HG03565 (cell line): Measurements from ENCODE around the gene COL25A1.
"Not testable (repeated sequence)": the region's sequence is repeated elsewhere in the genome, so short reads cannot be mapped to it uniquely, and the experiment has no call there.

Experiments
- ATAC-seq: cut with Tn5 transposase; IDR thresholded peaks from one replicate; pipeline ENCODE4 v1.9.1; 2021; ENCODE audit warnings: mild to moderate bottlenecking, moderate library complexity; ENCODE audit not compliant: unreplicated experiment

The COL25A1 gene

GRCh38 chr4:109174224-109174953 lies 128.1 kb downstream of the COL25A1 start:
- ATAC-seq: no peak

DNA sequence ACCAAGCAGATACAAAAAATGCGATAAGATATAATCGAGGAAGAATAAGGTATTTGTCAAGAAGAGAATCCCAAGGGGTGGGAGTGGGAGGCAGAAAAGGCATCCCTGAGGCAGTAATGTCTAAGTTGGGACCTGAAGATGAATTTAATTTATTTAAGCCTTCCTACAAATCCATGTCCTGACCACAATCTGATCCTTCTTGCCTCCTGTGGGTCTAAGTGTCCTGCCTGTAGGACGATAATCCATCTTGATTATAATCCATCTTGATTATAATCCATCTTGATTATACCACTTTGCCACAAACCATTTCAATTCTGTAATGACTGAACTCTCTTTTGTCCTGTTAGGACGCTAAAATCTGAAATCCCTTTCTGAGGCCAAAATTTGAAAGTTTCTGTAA lies 130.2 kb downstream of the COL25A1 start:
- no peak for ATAC-seq

GRCh38 chr4:109171070-109171469 lies 131.4 kb downstream of the COL25A1 start:
- no peak for ATAC-seq

- ATAC-seq: no peak
These were observed 133.3 kb downstream of the COL25A1 start for GRCh38 chr4:109169170-109169569.

DNA sequence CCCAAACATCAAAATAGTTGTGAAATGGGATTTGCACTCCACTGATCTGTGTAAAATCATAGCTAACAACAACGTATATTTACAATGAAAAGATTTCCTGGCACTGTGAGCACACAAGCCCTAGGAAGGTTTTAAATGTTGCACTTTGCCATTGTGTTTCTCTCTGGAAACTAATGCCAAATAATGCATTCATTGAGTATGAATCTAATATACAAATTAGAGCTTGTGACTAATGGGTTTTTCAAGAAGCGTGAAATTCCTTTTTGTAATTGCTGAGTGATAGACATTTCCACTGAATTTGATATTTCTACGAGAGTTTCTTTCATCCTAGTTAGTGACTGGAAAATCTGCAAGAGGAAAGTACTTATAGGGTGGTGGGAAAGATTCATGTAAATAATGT lies 135.9 kb downstream of the COL25A1 start:
- ATAC-seq: no peak

DNA sequence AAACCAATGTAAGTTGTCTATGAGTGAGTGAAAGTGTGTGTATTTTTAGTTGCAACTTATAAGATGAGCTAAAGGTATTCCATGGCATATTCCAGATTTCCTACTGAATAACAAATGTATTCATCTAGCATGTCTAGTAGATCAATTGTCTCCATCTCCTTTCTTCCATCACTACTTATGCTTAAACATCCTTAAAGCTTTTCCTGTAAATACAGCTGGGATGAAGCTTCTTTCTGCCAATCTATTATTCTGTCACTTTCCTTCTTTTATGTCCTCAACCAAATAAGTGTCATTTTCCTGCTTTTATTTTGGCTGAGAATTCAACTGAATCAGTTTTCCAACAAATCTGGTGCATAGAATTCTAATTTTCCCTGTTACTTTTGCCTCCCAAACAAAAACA lies 136.3 kb downstream of the COL25A1 start:
- ATAC-seq: no peak

GRCh38 chr4:109164011-109164410 lies 138.4 kb downstream of the COL25A1 start:
- no peak for ATAC-seq

DNA sequence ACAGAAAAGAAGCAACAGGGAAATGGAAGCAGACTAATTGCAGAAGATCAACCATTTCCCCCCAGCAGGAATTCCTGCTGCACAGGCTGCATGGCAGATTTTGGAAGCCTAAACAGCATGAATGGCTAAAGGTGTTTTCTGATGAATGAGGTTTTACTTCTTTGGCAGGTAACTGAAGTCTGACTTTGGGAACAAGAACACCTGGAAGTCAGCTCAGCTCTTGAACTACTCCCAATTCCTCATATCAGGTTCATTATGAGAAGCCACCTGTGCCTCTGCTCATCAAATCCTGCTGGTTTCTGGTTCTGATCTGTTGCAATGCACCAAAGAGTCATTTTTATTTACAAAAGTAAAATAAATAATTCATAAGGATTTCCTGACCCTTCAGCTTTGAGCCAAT lies 139.0 kb downstream of the COL25A1 start:
- no peak for ATAC-seq

- no peak for ATAC-seq
These were observed 139.7 kb downstream of the COL25A1 start for GRCh38 chr4:109162759-109163158.

GRCh38 chr4:109160494-109160893 lies 142.0 kb downstream of the COL25A1 start:
- ATAC-seq: no peak

GRCh38 chr4:109157696-109158095 lies 144.8 kb downstream of the COL25A1 start:
- ATAC-seq: no peak

DNA sequence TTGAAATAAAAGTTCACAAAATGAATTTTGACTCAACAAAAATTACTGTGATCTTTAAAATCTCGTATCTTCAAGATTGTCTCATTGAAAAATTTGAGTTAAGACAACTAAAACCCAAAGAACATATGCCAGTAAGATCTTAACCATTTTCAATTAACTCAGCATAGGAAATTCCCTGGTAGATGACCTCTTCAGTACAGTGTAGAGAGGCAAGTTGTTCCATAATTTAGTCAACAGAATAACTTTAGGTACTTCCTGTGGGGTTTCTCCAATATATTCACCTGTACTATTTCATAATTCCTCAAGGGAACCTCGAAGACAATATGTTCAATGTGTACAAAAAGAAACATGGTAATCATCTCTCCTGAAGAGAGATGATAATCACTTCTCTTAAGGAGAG lies 145.3 kb downstream of the COL25A1 start:
- ATAC-seq: no peak

DNA sequence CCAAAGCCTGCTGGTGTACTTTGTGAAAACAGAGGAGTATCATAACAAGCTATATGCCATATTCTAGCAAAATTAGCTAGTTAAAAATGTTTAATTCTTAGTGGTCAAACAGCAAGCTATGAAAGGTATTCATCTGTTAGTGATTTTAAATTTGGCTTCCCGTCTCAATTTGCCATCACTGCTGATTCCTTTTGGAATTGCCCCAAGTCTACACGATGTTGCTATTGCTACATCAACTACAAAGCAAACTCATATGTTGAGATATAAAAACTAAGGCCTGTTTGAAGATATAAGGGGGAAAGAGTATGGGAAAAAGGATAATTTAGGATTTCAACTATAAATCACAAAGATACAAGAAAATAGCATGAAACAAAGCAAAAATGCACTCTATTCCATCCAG lies 146.1 kb downstream of the COL25A1 start:
- ATAC-seq: no peak

- ATAC-seq: no peak
These were observed 146.7 kb downstream of the COL25A1 start for GRCh38 chr4:109155682-109156283.

GRCh38 chr4:109155084-109155483 lies 147.4 kb downstream of the COL25A1 start:
- ATAC-seq: no peak

DNA sequence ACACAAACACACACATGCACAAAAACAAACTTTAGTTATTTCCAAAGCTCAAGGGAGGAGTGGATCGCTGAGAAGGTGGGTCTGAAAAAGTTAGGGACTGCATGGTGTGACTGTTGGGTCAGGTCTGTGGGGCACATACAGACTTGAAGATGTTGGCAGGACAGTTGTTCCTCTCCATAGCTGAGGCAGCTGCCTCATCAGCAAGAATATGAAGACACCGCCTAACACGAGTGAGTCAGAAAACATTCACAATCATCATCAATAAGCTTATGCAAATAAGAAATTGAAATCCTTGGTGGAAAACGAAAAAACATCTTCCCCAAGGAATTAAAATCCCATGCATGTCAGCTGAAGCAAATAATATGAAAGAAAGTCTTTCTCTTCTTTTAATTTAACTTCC lies 148.0 kb downstream of the COL25A1 start:
- ATAC-seq: no peak

DNA sequence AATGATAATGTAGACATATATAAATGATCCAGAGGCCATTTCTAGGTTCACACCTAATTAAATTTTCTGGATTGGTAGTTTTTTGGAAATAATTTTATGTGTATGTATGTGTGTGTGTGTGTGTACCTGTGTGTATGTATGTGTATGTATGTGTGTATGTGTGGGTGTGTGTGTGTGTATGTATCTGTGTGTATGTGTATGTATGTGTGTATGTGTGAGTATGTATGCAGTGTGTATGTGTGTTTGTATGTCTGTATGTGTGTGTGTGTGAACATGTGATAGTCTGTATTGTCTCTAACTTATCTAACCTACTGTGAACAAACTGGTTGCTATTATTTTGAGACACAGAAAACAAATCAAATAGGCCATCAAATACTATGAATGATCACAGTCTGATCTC lies 152.6 kb downstream of the COL25A1 start:
- no peak for ATAC-seq

- no peak for ATAC-seq
These were observed 153.8 kb downstream of the COL25A1 start for GRCh38 chr4:109148577-109149075.

- no peak for ATAC-seq
These were observed 155.3 kb downstream of the COL25A1 start for GRCh38 chr4:109147135-109147534.

DNA sequence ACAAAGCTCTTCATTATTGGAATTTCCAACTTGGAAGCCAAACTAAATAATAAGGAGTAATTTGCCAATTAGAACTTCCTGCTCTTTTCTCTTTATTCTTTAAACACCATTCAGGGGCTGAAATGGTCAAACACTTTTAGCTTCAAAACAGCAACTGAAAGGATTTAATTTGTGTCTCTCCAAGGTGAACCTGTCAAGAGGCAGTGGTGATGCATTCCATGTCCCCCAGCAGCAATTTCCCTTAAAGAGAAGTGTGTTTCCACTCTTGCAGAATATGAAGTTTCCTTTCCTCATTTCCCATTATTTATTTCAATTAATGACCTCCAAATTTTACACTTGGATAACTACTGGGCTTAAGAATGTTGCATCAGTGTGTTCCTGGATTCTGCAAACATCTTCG lies 156.0 kb downstream of the COL25A1 start:
- ATAC-seq: no peak

- not testable (repeated sequence) for ATAC-seq
These were observed 164.3 kb downstream of the COL25A1 start for GRCh38 chr4:109138125-109138524.

- no peak for ATAC-seq
These were observed 167.5 kb downstream of the COL25A1 start for GRCh38 chr4:109134921-109135320.

DNA sequence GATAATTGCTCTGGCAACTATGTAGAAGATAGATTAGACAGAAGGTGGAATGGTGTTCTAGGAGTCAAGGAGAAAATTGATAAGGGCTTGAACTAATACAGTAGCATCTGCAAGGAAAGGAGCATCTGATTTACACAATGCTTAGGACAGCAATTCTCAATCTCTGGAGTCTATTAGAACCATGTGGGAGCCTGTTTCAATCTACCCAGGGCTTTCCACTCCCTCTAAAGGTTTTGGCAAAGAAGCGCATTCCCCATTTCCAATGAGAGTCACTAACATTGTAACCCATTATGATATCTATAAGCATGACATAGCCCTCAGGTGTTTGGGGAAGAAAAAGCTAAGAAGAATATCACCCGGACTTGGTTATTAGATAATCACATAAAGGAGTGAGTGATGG lies 168.2 kb downstream of the COL25A1 start:
- ATAC-seq: no peak
